ENCODE data around the gene PILRB.
"Not testable (repeated sequence)": the region's sequence is repeated elsewhere in the genome, so short reads cannot be mapped to it uniquely, and the experiment has no call there.

Gene PILRB

DNA sequence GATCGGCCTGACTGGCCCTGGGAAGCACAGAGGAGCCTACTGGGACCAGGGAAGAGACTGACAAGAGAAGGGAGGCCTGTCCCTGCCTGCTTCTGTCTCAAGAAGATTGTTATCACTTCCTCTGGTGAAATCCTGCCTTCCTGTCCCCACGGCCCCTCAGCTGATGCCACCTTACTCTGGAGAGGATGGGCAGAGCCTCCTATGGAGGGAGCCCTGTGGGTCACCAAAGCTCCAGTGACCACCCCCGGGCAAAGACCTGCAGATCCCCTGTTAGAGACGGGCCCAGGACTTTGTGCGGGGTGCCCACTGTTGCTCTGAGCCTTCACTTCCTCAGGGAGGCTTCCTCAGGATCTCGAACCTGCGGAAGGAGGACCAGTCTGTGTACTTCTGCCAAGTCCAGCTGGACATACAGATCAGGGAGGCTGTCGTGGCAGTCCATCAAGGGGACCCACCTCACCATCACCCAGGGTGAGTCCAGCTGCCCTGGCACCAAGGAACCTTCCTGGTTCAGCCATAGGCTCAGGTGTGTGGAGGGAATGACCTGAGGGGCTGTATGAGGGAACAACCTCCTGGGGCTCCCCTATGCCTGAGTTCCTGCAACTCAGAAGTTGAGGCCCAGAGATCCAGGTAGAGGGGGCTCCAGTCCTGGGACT, 1.4 kb upstream of the PILRB start:
- no peak for DNase-seq

DNA sequence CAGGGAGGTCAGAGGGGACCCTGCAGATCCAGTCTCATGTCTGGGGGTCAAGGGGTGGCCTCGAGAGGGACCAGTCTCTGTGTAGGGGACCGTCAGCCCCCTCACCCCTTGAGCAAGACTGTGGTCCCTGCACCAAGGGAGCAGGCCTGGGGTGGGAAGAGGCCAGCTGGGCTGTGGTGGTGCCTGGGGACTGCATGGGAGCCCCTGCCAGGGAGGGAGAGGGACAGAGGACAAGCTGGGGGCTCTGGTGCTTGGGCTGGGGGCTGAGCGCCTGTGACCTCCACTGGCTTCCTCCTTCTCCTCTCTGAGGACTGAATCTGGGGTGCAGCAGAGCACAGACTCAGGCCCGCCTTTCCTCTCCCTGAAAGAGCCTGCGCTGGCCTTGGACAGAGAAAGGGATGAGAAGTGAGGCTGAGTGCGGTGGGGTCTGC, 771 bp upstream of the PILRB start:
- no peak for DNase-seq

DNA sequence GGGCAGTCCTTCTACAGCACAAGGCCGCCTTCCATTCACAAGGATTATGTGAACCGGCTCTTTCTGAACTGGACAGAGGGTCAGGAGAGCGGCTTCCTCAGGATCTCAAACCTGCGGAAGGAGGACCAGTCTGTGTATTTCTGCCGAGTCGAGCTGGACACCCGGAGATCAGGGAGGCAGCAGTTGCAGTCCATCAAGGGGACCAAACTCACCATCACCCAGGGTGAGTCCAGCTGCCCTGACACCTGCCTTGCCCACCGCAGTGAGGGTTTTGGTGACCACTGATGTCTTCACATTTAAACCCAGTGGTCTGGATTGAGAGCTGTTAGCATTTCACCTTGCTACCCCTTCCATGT, 918 bp downstream of the PILRB start:
- no peak for DNase-seq

DNA sequence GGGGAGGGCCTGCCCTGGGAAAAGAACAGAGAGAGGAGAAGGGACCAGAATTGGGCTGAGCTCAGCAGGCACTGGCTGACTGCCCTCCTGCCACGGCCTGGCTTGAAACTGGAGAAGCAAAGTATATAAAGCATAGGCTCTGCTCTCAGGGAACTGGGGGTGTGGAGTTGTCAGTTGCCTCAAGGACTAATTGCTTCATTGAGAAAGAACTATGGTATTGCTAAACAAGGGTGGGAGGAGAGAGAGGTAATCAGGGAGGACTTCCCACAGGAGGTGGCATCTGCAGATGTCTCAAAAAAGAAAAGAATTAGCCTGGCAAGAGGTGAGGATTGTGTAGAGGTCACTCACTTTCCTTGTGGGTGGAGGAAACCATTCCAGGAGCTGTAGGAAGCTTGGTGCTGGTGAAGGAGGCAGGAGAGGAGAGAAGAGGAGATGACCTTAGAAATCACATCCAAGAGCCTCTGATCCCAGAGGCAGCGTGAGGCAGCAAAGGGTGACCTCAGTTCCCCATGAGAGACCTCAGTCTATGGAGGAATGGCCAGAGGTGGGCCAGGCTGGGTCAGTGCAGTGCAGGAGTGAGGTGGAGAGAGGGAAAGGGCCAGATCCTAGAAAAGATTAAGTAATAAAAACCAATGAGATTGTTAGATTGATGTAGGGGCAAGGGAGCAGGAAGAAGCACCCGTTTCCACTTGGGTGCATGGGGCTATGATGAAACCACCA, 2.4 kb downstream of the PILRB start:
- no peak for DNase-seq

DNA sequence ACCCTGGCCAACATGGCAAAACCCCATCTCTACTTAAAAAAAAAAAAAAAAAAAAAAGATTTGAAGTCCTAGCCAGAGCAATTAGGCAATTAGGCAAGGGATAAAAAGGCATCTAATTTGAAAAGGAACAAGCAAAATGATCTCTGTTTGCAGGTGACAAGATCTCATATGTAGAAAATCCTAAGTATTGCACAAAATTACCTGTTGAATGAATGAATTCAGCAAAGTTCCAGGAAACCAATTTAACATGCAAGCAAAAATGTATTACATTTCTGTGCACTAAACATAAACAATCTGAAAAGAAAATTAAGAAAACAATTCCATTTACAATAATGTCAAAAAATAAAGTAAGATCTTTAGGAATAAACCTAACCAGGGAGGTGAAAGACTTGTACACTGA, 5.2 kb downstream of the PILRB start:
- no peak for DNase-seq

DNA sequence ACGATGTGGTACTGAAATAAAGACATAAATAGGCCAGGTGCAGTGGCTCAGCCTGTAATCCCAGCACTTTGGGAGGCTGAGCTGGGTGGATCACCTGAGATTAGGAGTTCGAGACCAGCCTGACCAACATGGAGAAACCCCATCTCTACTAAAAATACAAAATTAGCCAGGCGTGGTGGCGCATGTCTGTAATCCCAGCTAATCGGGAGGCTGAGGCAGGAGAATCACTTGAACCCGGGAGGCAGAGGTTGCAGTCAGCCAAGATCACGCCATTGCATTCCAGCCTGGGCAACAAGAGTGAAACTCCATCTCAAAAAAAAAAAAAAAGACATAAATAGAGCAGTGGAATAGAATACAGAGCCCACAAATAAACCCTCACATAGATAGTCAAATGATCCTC, 5.9 kb downstream of the PILRB start:
- not testable (repeated sequence) for DNase-seq

DNA sequence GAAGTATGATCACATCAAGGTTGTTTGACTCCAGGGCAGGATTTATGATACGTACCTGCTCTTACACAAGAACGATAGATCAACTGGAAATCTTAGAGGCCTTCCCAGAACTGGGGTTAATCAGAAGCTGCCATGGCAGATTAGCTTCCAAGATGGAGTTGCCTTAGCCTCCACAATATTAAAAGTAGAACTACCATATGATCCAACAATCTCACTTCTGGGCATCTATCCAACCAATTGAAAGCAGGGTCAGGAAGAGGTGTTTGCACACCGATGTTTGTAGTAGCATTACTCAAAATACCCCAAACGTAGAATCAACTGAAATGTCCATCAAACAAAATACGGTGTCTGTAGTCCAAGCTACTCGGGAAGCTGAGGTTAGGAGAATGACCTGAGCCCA, 6.6 kb downstream of the PILRB start:
- no peak for DNase-seq

DNA sequence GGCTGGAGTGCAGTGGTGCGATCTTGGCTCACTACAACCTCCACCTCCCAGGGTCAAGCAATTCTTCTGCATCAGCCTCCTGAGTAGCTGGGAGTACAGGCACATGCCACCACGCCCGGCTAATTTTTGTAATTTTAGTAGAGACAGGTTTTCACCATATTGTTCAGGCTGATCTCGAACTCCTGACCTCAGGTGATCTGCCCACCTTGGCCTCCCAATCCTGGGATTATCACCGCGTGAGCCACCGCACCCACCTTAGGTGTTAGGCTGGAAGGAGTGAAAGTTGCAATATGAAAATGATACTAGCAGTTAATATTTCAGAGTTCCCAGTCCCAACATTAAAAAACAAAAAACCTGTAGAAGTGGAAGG, 8.1 kb downstream of the PILRB start:
- not testable (repeated sequence) for DNase-seq

DNA sequence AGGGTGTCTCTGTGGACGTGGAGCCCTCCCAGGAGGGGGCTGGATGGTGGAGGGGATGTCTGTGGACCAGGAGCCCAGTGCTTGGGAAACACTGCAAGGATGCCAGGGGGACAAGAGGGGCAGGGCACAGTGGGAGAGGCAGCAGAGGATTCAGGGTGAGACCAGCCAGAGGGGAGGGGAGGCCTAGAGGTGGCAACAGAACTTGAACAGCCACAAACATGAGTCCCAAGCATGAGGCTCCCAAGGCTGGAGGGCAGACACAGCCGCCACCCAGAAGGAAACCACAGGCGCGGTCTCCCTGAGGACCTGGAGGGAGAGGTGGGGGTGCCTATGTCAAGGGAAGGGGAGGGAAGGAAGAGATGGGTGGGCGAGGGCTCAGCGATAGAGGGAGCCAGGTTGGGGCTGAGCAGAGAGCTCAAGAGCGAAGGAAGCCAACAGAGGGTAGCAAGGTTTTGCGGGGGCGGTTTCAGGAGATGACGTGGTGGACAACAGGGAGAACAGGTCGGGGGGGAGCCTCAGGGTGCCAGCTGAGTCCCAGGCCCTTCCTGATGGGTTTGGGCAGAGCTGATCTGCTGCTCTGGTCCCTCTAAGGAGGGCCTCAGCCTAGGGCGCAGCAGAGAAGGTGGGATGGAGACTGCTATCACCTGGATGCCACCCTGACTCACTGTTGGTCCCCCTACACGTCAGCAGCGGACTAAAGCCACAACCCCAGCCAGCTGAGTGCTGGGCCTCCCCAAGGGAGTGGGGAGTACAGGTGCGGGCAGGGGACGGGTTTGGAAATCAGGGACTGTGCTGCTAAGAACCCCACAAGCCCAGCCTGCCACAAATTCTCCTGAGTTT, 8.7 kb downstream of the PILRB start:
- DNase-seq = no peak

DNA sequence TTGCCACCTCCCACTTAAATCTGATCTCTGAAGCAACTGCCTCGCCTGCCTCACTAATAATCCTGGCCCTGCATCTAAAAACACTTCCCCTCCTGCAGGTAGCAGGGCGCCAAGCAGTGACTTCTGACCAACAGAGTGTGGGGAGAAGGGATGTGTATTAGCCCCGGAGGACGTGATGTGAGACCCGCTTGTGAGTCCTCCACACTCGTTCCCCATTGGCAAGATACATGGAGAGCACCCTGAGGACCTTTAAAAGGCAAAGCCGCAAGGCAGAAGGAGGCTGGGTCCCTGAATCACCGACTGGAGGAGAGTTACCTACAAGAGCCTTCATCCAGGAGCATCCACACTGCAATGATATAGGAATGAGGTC, 9.3 kb downstream of the PILRB start:
- no peak for DNase-seq

DNA sequence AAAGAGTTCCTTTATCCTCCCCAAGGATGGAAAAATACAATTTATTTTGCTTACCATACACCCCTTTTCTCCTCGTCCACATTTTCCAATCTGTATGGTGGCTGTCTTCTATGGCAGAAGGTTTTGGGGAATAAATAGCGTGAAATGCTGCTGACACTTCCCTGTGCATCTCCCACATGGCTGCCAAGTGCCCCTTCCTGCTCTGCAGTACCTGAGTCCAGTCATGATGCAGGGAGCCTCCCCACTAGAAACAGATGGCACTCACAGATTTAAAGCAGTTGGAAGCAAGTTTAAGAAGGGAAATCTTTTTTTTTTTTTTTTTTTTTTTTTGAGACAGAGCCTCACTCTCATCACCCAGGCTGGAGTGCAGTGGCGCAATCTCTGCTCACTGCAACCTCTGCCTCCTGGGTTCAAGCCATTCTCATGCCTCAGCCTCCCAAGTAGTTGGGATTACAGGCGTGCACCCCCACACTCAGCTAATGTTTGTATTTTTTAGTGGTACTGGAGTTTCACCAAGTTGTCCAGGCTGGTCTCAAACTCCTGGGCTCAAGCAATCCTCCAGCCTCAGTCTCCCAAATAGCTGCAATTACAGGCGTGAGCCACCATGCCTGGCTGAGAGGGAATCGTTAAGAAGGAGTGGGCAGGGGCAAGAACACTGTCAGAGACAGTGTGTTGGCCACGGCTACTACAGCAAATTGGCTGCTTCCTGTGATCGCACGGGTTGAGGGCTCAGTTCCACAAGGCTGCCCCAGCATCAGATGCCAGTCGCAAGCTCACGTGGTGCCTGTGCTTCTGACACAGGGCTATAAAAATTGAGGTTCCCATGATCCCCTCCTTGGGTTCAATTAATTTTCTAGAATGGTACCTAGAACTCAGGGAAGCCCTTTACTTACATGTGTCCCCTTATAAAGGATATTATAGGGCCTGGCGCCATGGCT, 10.0 kb downstream of the PILRB start:
- no peak for DNase-seq

DNA sequence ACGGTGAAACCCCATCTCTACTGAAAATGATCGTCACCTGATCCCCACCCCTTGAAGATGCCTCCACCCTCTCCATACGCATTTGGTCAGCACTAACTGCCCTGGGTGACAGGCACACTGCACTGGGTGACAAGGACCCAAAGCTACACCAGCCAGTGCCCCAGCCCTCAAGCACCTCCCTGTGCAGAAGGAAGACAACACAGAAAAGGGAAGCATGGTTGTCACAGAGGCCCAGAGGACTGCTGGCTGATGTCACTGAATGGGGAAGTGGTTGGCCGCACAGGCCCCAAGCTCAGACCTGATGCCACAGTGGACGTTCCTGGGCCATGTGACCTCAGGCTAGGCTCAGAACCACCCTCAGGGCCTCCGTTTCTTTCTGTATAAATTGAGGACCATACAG, 11.2 kb downstream of the PILRB start:
- peak; percentile 48 for DNase-seq

DNA sequence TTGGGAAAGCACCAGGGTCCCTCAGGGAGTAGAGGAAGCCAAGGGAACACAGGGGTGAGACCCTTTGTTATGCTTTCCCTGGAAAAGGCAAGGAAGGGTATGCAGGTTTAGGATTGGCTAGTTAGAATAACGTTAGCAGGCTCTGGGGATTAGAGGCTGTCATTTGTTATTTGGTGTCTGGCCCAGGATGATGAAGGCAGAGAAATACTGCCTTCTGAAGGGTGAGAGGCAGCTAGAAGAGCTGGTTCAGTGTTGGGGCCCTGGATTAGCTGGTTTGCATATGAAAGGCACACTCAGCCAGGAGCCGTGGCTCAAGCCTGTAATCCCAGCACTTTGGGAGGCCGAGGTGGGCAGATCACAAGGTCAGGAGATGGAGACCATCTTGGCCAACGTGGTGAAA, 12.4 kb downstream of the PILRB start:
- no peak for DNase-seq

DNA sequence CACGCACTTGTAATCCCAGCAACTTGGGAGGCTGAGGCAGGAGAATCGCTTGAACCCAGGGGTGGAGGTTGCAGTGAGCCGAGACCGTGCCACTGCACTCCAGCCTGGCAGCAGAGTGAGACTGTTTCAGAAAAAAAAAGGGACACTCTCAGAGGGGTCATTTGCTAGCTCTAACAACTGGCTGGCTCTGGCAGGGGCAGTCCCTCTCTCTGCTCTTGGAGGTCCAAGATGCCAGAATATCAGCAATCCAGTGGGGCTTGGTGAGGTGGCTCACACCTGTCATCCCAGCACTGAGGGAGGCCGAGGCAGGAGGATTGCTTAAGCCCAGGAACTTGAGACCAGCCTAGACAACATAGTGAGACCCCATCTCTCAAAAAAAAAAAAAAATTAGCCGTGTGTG, 12.8 kb downstream of the PILRB start:
- no peak for DNase-seq

DNA sequence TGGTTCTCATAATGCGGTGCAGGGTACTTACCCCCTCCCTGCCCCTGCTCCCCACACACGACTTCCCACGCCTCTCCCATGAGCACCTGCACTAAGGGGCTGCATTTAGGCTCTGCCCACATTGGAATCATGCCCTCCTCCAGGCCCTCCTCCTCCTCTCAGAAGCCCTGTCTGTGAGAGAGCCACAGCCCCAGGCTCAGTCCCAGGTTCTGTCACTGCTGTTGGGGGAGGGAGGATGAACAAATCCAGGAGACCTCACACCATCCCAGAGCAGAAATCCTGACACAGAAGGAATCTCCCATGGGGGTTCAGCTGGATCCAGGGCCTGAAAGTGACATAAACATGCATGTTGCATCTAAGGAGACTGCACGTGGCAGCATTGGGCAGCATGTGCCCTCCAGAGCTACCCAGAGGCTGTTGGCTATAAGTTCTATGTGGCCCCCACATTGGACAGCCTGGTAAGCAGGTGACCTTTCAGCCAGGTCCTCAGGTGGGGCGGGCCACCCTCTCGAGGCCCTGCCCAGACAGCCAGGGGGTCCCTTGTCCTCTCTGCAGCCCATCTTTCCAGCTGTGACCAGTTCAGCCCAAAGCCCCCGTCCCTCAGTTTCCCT, 13.7 kb downstream of the PILRB start:
- no peak for DNase-seq

DNA sequence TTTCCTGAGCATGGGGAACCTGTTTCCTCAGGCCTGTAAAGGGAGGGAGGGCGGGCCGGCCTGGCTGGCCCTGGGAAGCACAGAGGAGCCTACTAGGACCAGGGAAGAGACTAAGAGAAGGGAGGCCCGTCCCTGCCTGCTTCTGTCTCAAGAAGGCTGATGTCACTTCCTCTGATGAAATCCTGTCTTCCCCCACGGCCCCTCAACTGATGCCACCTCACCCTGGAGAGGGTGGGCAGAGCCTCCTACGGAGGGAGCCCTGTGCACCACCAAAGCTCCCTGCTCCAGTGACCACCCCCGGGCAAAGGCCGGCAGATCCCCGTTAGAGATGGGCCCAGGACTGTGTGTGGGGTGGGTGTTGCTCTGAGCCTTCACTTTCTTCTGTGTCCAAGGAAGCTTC, 14.3 kb downstream of the PILRB start:
- no peak for DNase-seq

DNA sequence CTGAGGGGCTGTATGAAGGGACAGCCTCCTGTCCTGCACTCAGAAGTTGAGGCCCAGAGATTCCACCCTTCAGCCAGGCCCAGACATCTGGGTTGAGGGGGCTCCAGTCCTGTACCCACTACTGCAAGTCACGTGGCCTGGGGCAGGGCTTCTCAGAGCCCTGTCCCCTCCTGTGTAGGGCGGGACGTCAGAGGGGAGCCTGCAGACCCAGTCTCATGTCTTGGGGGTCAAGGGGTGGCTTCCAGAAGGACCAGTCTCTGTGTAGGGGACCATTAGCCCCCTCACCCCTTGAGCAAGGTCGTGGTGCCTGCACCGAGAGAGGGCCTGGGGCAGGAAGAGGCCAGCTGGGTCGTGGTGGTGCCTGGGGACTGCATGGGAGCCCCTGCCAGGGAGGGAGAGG, 14.8 kb downstream of the PILRB start:
- DNase-seq = no peak

DNA sequence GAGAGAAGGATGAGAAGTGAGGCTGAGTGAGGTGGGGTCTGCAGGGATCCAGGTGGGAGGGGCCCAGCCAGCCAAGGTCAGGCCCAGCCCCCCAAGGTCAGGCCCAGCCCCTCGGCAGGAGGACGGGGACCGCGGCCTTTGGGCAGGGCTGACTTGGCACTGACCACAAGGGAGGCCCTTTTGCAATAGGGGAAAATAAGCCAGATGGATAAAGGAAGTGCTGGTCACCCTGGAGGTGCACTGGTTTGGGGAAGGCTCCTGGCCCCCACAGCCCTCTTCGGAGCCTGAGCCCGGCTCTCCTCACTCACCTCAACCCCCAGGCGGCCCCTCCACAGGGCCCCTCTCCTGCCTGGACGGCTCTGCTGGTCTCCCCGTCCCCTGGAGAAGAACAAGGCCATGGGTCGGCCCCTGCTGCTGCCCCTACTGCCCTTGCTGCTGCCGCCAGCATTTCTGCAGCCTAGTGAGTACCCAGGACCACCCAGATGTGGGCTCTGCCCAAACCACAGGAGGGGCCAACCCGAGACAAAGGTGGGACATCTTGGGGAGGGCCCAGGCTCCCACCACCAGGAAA, 15.4 kb downstream of the PILRB start, which contains the start of gene PILRA:
TSS of gene PILRA (plus strand) at position 227 of the 571 bp plus-strand sequence. CDS start at position 397, 170 bp downstream.
- no peak for DNase-seq

DNA sequence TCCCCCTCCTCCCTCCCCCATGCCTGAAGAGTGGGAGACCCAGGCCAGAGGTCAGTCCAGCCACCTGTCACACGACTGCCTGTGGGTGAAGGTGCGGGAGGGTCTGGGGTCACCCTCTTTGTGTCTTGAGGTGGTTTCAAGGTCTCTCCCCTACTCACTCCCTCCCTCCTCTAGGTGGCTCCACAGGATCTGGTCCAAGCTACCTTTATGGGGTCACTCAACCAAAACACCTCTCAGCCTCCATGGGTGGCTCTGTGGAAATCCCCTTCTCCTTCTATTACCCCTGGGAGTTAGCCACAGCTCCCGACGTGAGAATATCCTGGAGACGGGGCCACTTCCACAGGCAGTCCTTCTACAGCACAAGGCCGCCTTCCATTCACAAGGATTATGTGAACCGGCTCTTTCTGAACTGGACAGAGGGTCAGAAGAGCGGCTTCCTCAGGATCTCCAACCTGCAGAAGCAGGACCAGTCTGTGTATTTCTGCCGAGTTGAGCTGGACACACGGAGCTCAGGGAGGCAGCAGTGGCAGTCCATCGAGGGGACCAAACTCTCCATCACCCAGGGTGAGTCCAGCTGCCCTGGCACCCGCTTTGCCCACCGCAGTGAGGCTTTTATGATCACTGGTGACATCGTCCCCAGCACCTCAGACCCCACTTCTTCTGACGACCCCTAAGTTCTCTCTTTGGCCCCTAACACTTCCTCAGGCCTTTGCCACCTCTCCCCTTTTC, 16.1 kb downstream of the PILRB start:
- DNase-seq = not testable (repeated sequence)

DNA sequence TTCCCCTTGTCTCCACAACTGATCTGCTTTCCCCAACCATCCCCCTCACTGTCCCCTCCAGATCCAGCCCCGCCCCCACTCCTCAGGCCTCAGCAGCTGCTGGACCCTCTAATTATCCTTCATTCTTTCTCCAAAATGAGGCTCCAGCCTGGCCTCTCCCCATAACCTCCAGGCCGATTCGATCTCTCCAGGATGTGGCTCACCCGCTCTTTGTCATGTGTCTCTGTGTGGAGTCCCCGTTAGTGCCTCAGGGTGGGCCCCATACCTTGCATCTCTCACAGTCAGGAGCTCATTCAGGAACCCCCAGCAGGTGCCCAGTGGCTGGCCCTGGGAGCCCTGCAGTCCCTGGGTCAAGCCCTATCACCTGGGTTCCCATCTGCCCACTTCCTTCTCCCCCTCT, 16.7 kb downstream of the PILRB start:
- no peak for DNase-seq

DNA sequence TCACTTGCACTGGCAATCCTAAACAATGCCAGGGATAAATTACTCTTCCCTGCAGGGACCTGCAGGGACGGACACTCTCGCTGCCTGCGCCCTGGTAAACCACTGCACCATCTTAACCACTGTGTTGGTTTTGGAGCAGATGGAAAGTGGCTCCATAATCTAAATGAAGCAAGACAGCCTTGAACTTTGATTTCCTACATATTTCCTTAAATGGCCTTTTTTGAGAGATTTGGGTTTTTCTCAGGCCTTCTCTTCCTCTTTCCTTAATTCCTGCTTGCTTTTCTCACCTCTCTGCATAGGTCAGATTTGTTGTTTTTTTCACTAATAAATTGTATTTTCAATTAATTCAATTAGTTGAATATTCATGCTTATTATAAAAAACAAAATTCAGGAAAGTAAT, 18.1 kb downstream of the PILRB start:
- no peak for DNase-seq
